PFSK-1 (cell line): ENCODE measurements around the gene HIC1.

Experiments used
- TAF1 ChIP-seq: IDR thresholded peaks from 2 replicates; pipeline ENCODE4 v1.6.1; 2012; ENCODE audit warnings: low read length, control low read depth, borderline replicate concordance; ENCODE audit not compliant: insufficient read depth
- TF ChIP-seq, protein P1 (sequence below), 2 experiments: IDR thresholded peaks; 2 replicates each; pipeline versions ENCODE4 v1.6.1 to v1.8.0; 2011 to 2012; ENCODE audit warnings: low read depth in 2 of 2, low read length in 2 of 2, control low read depth in 1 of 2, inconsistent platforms in 1 of 2, mild to moderate bottlenecking in 1 of 2, moderate library complexity in 1 of 2; ENCODE audit not compliant: insufficient read depth in 1 of 2

DNA sequence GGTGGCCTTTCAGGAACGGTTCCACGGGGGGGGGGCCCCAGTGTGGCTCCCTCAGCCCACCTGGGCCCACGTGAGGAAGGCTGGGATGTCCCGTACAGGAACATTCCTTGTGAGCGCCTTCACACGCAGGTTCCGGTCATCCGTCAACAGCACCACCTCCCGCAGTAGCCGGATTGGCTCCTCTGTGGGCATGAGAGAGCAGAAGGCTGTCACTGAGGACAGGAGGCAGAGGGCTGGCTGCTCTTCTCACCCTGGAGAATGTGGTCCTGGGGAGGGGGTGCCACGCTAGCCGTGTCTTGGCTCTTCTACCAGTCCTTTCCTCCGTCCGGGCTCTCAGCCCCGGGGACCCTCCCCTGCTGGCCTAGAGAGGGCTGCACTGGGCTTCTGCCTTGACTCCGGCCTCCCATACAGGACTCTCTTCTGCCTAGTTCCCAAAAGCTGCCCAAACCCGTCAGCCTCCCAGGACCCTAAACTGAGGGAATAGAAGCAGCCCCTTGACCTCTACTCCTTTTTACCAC lies 6.6 kb downstream of the HIC1 start:
- TF ChIP-seq, protein P1, sequence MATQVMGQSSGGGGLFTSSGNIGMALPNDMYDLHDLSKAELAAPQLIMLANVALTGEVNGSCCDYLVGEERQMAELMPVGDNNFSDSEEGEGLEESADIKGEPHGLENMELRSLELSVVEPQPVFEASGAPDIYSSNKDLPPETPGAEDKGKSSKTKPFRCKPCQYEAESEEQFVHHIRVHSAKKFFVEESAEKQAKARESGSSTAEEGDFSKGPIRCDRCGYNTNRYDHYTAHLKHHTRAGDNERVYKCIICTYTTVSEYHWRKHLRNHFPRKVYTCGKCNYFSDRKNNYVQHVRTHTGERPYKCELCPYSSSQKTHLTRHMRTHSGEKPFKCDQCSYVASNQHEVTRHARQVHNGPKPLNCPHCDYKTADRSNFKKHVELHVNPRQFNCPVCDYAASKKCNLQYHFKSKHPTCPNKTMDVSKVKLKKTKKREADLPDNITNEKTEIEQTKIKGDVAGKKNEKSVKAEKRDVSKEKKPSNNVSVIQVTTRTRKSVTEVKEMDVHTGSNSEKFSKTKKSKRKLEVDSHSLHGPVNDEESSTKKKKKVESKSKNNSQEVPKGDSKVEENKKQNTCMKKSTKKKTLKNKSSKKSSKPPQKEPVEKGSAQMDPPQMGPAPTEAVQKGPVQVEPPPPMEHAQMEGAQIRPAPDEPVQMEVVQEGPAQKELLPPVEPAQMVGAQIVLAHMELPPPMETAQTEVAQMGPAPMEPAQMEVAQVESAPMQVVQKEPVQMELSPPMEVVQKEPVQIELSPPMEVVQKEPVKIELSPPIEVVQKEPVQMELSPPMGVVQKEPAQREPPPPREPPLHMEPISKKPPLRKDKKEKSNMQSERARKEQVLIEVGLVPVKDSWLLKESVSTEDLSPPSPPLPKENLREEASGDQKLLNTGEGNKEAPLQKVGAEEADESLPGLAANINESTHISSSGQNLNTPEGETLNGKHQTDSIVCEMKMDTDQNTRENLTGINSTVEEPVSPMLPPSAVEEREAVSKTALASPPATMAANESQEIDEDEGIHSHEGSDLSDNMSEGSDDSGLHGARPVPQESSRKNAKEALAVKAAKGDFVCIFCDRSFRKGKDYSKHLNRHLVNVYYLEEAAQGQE (IDR thresholded peaks at IDR 0.05; ENCODE audit: insufficient read depth in 1 of 2, low read depth in 2 of 2, low read length in 2 of 2): no peak
- no peak for TF ChIP-seq TAF1
